ENCODE data around the gene KIAA0753.

DNA sequence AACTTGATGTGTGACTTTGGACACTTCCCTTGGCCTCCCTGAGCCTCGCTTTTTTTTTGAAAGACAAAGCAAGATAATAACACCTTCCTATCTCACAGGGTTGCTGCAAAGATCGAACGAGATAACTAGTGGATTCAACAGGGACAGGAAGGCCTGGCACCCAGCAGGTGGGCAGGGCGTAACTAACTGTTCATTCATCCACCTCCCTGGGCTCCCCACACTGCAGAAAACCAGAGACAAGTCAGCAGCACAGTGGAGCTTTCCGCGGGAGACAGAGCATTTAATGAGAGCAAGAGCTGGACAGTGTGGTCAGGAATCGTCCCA lies 43.9 kb upstream of the KIAA0753 start:
- TF ChIP-seq CTCF (IDR thresholded peaks at IDR 0.05) = no peak
- TF ChIP-seq POLR2A (IDR thresholded peaks at IDR 0.05) = no peak

Measured in Peyer's patch (tissue), 4 donors.